ENCODE results near the gene ERC2. TPM values are rescaled to one million over a fixed set of nuclear protein-coding genes. Genes with fewer than 3 reads are reported as not detected.

ERC2 gene
- total and polyA plus RNA-seq, 2 of the 13 experiments (the other 11 are each of a cell fraction or from before 2014, with no cell fraction given), result 0.16 to 0.22 TPM

DNA sequence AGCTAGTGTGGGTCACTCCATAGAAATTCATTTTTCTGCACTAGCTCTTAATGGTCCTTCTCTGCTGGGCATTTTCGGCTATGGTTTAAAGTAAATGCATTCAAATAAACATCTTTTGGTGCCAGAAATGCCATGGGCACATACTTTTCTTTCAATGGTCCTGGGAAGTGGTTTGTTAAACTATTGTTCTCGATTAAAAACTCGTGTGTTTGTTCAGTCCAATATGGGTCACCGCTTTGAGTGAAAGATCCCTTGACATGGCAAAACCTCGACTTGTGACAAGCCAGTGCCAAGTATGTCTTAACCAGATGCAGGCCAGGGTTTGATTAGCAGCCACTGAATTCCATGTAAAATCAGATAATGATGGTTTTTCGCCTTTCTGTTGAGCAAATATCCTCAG is 649.3 kb downstream of the ERC2 start (continued):
- TF ChIP-seq, protein P1, sequence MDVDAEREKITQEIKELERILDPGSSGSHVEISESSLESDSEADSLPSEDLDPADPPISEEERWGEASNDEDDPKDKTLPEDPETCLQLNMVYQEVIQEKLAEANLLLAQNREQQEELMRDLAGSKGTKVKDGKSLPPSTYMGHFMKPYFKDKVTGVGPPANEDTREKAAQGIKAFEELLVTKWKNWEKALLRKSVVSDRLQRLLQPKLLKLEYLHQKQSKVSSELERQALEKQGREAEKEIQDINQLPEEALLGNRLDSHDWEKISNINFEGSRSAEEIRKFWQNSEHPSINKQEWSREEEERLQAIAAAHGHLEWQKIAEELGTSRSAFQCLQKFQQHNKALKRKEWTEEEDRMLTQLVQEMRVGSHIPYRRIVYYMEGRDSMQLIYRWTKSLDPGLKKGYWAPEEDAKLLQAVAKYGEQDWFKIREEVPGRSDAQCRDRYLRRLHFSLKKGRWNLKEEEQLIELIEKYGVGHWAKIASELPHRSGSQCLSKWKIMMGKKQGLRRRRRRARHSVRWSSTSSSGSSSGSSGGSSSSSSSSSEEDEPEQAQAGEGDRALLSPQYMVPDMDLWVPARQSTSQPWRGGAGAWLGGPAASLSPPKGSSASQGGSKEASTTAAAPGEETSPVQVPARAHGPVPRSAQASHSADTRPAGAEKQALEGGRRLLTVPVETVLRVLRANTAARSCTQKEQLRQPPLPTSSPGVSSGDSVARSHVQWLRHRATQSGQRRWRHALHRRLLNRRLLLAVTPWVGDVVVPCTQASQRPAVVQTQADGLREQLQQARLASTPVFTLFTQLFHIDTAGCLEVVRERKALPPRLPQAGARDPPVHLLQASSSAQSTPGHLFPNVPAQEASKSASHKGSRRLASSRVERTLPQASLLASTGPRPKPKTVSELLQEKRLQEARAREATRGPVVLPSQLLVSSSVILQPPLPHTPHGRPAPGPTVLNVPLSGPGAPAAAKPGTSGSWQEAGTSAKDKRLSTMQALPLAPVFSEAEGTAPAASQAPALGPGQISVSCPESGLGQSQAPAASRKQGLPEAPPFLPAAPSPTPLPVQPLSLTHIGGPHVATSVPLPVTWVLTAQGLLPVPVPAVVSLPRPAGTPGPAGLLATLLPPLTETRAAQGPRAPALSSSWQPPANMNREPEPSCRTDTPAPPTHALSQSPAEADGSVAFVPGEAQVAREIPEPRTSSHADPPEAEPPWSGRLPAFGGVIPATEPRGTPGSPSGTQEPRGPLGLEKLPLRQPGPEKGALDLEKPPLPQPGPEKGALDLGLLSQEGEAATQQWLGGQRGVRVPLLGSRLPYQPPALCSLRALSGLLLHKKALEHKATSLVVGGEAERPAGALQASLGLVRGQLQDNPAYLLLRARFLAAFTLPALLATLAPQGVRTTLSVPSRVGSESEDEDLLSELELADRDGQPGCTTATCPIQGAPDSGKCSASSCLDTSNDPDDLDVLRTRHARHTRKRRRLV (CRISPR knock-in tag; IDR thresholded peaks at IDR 0.05), result no peak
- TF ChIP-seq TAF1 (CRISPR knock-in tag; IDR thresholded peaks at IDR 0.05), result no peak
- TF ChIP-seq, protein P2, sequence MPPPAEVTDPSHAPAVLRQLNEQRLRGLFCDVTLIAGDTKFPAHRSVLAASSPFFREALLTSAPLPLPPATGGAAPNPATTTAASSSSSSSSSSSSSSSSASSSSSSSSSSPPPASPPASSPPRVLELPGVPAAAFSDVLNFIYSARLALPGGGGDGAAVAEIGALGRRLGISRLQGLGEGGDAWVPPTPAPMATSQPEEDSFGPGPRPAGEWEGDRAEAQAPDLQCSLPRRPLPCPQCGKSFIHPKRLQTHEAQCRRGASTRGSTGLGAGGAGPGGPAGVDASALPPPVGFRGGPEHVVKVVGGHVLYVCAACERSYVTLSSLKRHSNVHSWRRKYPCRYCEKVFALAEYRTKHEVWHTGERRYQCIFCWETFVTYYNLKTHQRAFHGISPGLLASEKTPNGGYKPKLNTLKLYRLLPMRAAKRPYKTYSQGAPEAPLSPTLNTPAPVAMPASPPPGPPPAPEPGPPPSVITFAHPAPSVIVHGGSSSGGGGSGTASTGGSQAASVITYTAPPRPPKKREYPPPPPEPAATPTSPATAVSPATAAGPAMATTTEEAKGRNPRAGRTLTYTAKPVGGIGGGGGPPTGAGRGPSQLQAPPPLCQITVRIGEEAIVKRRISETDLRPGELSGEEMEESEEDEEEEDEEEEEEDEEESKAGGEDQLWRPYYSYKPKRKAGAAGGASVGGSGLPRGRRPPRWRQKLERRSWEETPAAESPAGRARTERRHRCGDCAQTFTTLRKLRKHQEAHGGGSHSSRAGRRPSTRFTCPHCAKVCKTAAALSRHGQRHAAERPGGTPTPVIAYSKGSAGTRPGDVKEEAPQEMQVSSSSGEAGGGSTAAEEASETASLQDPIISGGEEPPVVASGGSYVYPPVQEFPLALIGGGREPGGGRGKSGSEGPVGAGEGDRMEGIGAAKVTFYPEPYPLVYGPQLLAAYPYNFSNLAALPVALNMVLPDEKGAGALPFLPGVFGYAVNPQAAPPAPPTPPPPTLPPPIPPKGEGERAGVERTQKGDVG (CRISPR knock-in tag; IDR thresholded peaks at IDR 0.05; ENCODE audit: borderline replicate concordance), result no peak
- TF ChIP-seq BORCS8-MEF2B (CRISPR knock-in tag; IDR thresholded peaks at IDR 0.05), result no peak

DNA sequence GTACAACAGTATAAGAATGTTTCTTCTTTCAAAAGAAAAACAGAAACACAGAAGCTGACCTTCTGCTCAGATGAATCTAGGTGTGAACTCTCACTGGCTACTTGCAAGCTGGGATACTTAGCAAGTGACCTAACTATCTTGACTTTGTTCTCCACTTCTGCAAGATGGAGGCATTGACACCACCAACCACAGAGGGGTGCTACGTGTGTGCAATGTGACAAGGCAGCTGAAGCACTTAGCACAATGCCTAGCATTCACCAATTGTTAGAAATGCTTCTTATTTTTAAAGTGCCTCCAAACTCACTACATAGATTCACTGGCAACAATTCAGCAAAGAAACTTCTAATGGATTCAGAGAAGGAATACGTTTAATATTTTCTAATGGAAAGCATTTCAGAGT is 649.8 kb downstream of the ERC2 start:
- no TSS peak for BruUV-seq (replicated peaks)
- ATAC-seq, result no peak
- H3K4me1 ChIP-seq (ENCODE audit: insufficient read depth, low read length), result no peaks in the 10 kb centered on the region
- in situ Hi-C loops (cut with HindIII; ENCODE audit: extremely low pct_ligation_motif_present, low pct_unique_long_range_greater_than_20kb) (no loop called here), intact Hi-C loops (cut with micrococcal nuclease; ENCODE audit: unreplicated experiment) (no loop called here)
- no peaks in the 10 kb centered on the region for H3K36me3 ChIP-seq (replicated peaks in 1 of 2; ENCODE audit: control insufficient read depth in 1 of 2, insufficient read depth in 2 of 2, low read length in 2 of 2)
- no peak for FAIRE-seq
- H2AFZ ChIP-seq (ENCODE audit: low read length), result no peak overlapping the region
- no peak overlapping the region for H3K4me3 ChIP-seq (replicated peaks in 1 of 3; ENCODE audit: insufficient read depth in 1 of 3, low read depth in 2 of 3, low read length in 3 of 3)
- no peak overlapping the region for H3K9ac ChIP-seq (ENCODE audit: insufficient read depth, low read depth, low read length)
- H4K20me1 ChIP-seq (ENCODE audit: insufficient read depth, low read length), result no peaks in the 10 kb centered on the region
- 0% methylated on average over 2 of the region's 2 CpGs for WGBS (ENCODE audit: low lambda C conversion rate)
- no peak overlapping the region for H3K4me2 ChIP-seq (ENCODE audit: low read depth, low read length)
- no peaks in the 10 kb centered on the region for H3K79me2 ChIP-seq (ENCODE audit: insufficient read depth, low read length)
- ChIA-PET POLR2A (no interaction called here), CTCF (ENCODE audit: low intra/inter-chr PET ratio, low total read pairs) (no interaction called here)
- no peak for DNase-seq (ENCODE audit: low spot score)
- no peaks in the 10 kb centered on the region for H3K9me3 ChIP-seq (ENCODE audit: low read length)
- H3K27me3 ChIP-seq (ENCODE audit: control insufficient read depth in 1 of 2, insufficient read depth in 2 of 2, low read length in 2 of 2), result no peaks in the 10 kb centered on the region
- no peak overlapping the region for H3K27ac ChIP-seq (ENCODE audit: extremely low read length, insufficient read depth, low read length)
- TF ChIP-seq ZFP90 (CRISPR knock-in tag; IDR thresholded peaks at IDR 0.05; ENCODE audit: borderline replicate concordance) (no peak), AKAP8 (CRISPR knock-in tag; IDR thresholded peaks at IDR 0.05) (no peak), KLF16 (CRISPR knock-in tag; IDR thresholded peaks at IDR 0.05) (no peak), ZIK1 (CRISPR knock-in tag; IDR thresholded peaks at IDR 0.05; ENCODE audit: borderline replicate concordance, low read depth) (no peak), EED (CRISPR knock-in tag; IDR thresholded peaks at IDR 0.05) (no peak)
- TF ChIP-seq, protein P3, sequence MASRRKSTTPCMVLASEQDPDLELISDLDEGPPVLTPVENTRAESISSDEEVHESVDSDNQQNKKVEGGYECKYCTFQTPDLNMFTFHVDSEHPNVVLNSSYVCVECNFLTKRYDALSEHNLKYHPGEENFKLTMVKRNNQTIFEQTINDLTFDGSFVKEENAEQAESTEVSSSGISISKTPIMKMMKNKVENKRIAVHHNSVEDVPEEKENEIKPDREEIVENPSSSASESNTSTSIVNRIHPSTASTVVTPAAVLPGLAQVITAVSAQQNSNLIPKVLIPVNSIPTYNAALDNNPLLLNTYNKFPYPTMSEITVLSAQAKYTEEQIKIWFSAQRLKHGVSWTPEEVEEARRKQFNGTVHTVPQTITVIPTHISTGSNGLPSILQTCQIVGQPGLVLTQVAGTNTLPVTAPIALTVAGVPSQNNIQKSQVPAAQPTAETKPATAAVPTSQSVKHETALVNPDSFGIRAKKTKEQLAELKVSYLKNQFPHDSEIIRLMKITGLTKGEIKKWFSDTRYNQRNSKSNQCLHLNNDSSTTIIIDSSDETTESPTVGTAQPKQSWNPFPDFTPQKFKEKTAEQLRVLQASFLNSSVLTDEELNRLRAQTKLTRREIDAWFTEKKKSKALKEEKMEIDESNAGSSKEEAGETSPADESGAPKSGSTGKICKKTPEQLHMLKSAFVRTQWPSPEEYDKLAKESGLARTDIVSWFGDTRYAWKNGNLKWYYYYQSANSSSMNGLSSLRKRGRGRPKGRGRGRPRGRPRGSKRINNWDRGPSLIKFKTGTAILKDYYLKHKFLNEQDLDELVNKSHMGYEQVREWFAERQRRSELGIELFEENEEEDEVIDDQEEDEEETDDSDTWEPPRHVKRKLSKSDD (CRISPR knock-in tag; IDR thresholded peaks at IDR 0.05; ENCODE audit: low read depth), result no peak
- TF ChIP-seq, protein P4, sequence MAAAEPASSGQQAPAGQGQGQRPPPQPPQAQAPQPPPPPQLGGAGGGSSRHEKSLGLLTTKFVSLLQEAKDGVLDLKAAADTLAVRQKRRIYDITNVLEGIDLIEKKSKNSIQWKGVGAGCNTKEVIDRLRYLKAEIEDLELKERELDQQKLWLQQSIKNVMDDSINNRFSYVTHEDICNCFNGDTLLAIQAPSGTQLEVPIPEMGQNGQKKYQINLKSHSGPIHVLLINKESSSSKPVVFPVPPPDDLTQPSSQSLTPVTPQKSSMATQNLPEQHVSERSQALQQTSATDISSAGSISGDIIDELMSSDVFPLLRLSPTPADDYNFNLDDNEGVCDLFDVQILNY (CRISPR knock-in tag; conservative IDR thresholded peaks at IDR 0.05), result no peak
